CD8-positive, alpha-beta memory T cell (primary cell): Measurements from ENCODE around the gene RCOR3. TPM values are rescaled to one million over a fixed set of nuclear protein-coding genes. Genes with fewer than 3 reads are reported as not detected.
"Not testable (repeated sequence)": the region's sequence is repeated elsewhere in the genome, so short reads cannot be mapped to it uniquely, and the experiment has no call there.

ENCODE experiments used
- CTCF ChIA-PET: fragments of 350-600 bp; sonication (Branson Sonifier 250); formaldehyde crosslinking; loops from one replicate; lab custom pipeline; 2021; ENCODE audit warnings: antibody characterized with exemption; lab: Charles Lee
- POLR2A ChIA-PET: fragments of 350-600 bp; sonication (Branson Sonifier 250); formaldehyde crosslinking; loops from one replicate; lab custom pipeline; 2021; ENCODE audit warnings: antibody characterized with exemption; lab: Charles Lee
- DNase-seq, 5 donors: peaks; one replicate each; pipeline versions ENCODE4 v3.0.0 to v3.0.0-alpha.2; 2020 to 2022; ENCODE audit warnings: mixed read lengths in 1 of 5
- H3K27ac ChIP-seq: one replicate; pipeline ENCODE4 v1.7.0; 2013; ENCODE audit warnings: low read depth, mild to moderate bottlenecking, low read length, moderate library complexity
- H3K27me3 ChIP-seq: 2 replicates; pipeline ENCODE4 v1.7.0; 2013; ENCODE audit warnings: low read length, mild to moderate bottlenecking; ENCODE audit not compliant: insufficient read depth, poor library complexity, severe bottlenecking
- H3K36me3 ChIP-seq: 2 replicates; pipeline ENCODE4 v1.7.0; 2013; ENCODE audit warnings: mild to moderate bottlenecking, low read length, moderate library complexity; ENCODE audit not compliant: insufficient read depth
- H3K4me1 ChIP-seq: 2 replicates; pipeline ENCODE4 v1.7.0; 2013; ENCODE audit warnings: mild to moderate bottlenecking, low read length, moderate library complexity; ENCODE audit not compliant: insufficient read depth
- H3K4me3 ChIP-seq: 2 replicates; pipeline ENCODE4 v1.7.0; 2013; ENCODE audit warnings: mild to moderate bottlenecking, low read length
- H3K9me3 ChIP-seq: 2 replicates; pipeline ENCODE4 v1.7.0; 2013; ENCODE audit warnings: mild to moderate bottlenecking, low read length
- H3K27ac Mint-ChIP-seq, 8 donors: one replicate each; pipeline ENCODE4 v1.8.0; 2020 to 2021; ENCODE audit warnings: mixed read lengths in 8 of 8, mild to moderate bottlenecking in 6 of 8, inconsistent platforms in 3 of 8, moderate library complexity in 3 of 8
- H3K27me3 Mint-ChIP-seq, 2 donors: one replicate each; pipeline ENCODE4 v1.8.0; 2020 to 2021; ENCODE audit warnings: mixed read lengths in 2 of 2, mild to moderate bottlenecking in 1 of 2, moderate library complexity in 1 of 2
- H3K36me3 Mint-ChIP-seq, 3 donors: one replicate each; pipeline ENCODE4 v1.8.0; 2020 to 2021; ENCODE audit warnings: mixed read lengths in 3 of 3, inconsistent platforms in 1 of 3, mild to moderate bottlenecking in 1 of 3
- H3K4me1 Mint-ChIP-seq, 3 donors: one replicate each; pipeline ENCODE4 v1.8.0; 2020 to 2021; ENCODE audit warnings: mixed read lengths in 3 of 3, inconsistent platforms in 1 of 3, mild to moderate bottlenecking in 1 of 3
- H3K4me3 Mint-ChIP-seq, 7 donors: one replicate each; pipeline ENCODE4 v1.8.0; 2020 to 2021; ENCODE audit warnings: mixed read lengths in 7 of 7, mild to moderate bottlenecking in 6 of 7, moderate library complexity in 4 of 7, inconsistent platforms in 2 of 7
- H3K9me3 Mint-ChIP-seq, 5 donors: one replicate each; pipeline ENCODE4 v1.8.0; 2020 to 2022; ENCODE audit warnings: mixed read lengths in 5 of 5, mild to moderate bottlenecking in 3 of 5, moderate library complexity in 2 of 5, inconsistent platforms in 1 of 5
- polyA plus RNA-seq: library from polyadenylated mRNA; unstranded; fragments of 300-500 nt; fragmentation: Illumina TruSeq; gene quantifications from one replicate; pipeline ENCODE4 v1.2.3, GENCODE V29; 2021
- total RNA-seq, 2 experiments: library from RNA; stranded (reverse); gene quantifications; one replicate each; pipeline ENCODE4 v1.2.3, GENCODE V29; 2021

RCOR3 gene
- total and polyA plus RNA-seq, 3 experiments from 2014 or later = 25.6 to 36.4 (median 33.9) TPM

GRCh38 chr1:211228573-211229364 is 30.4 kb upstream of the RCOR3 start:
- Histone ChIP-seq H3K4me1 (peaks cover 15% of the 10 kb centered on the region), H3K4me3 (peak overlapping the region; percentile 20)
- H3K27me3 ChIP-seq, H3K36me3 Mint-ChIP-seq, H3K9me3 ChIP-seq, CTCF ChIA-PET, H3K27ac ChIP-seq, H3K27me3 Mint-ChIP-seq, H3K36me3 ChIP-seq, H3K9me3 Mint-ChIP-seq, POLR2A ChIA-PET: not testable (repeated sequence)
- DNase-seq = peak in 4 of 5 donors; percentile 17 to 73 (median 56)
- Mint-ChIP-seq H3K4me1 (peaks cover 20 to 21% (median 20%) of the 10 kb centered on the region in 3 donors), H3K4me3 (peak overlapping the region; percentile 57 to 87 (median 78)), H3K27ac (peak overlapping the region; percentile 18 to 96 (median 72))

DNA sequence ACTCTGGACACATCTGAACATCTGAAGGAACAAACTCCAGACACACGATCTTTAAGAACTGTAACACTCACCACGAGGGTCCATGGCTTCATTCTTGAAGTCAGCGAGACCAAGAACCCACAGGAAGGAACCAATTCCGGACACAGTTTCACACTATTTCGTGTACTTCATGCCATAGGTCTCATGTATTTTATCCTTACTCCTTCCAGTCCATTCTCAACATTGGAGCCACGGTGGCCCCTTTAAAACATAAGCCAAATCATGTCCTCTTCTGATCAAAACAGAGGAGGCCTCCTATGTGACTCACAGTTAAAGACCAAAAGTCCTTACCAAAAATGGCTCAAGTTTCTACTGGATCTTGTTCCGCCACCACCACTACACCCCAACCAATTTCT is 29.8 kb upstream of the RCOR3 start:
- Mint-ChIP-seq H3K9me3 (no peaks in the 10 kb centered on the region), H3K27me3 (no peaks in the 10 kb centered on the region), H3K4me1 (peaks cover 20 to 21% (median 20%) of the 10 kb centered on the region in 3 donors), H3K27ac (peak overlapping the region; percentile 18 to 96 (median 72)), H3K4me3 (peak overlapping the region; percentile 57 to 87 (median 78)), H3K36me3 (no peaks in the 10 kb centered on the region)
- no peak for DNase-seq
- no peak overlapping the region for H3K27ac ChIP-seq
- H3K27me3 ChIP-seq = no peaks in the 10 kb centered on the region
- POLR2A ChIA-PET = no interaction called here
- CTCF ChIA-PET = no interaction called here
- H3K4me3 ChIP-seq = peak overlapping the region; percentile 20
- no peaks in the 10 kb centered on the region for H3K36me3 ChIP-seq
- H3K4me1 ChIP-seq = peaks cover 15% of the 10 kb centered on the region
- H3K9me3 ChIP-seq = no peaks in the 10 kb centered on the region

DNA sequence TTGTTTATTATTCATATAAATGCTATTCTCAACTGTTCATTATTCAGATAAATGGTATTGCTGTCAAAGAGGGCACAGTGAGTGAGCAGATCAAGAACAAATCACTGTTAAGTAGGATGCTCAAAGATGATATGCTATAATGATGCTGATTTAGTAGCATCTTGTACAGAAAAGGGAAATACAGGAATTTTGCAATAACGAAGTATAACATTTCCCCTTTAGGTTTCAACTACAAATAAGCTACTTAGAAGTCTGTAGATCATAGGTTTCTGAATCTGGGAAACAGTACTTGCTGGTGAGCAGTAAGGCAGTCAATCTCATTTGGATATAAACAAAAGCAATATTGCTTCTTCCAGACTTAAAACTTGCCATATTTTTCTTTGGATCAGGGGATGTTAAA is 27.3 kb upstream of the RCOR3 start:
- DNase-seq = no peak
- Mint-ChIP-seq H3K4me1 (peaks cover 20 to 21% (median 20%) of the 10 kb centered on the region in 3 donors), H3K36me3 (no peaks in the 10 kb centered on the region), H3K9me3 (no peaks in the 10 kb centered on the region), H3K4me3 (no peak overlapping the region), H3K27me3 (no peaks in the 10 kb centered on the region), H3K27ac (peak overlapping the region in 1 of 8 donors; percentile 3)
- Histone ChIP-seq H3K4me3 (no peak overlapping the region), H3K36me3 (no peaks in the 10 kb centered on the region), H3K9me3 (no peaks in the 10 kb centered on the region), H3K4me1 (peaks cover 15% of the 10 kb centered on the region), H3K27me3 (no peaks in the 10 kb centered on the region), H3K27ac (no peak overlapping the region)
- POLR2A ChIA-PET = no interaction called here
- CTCF ChIA-PET = no interaction called here

DNA sequence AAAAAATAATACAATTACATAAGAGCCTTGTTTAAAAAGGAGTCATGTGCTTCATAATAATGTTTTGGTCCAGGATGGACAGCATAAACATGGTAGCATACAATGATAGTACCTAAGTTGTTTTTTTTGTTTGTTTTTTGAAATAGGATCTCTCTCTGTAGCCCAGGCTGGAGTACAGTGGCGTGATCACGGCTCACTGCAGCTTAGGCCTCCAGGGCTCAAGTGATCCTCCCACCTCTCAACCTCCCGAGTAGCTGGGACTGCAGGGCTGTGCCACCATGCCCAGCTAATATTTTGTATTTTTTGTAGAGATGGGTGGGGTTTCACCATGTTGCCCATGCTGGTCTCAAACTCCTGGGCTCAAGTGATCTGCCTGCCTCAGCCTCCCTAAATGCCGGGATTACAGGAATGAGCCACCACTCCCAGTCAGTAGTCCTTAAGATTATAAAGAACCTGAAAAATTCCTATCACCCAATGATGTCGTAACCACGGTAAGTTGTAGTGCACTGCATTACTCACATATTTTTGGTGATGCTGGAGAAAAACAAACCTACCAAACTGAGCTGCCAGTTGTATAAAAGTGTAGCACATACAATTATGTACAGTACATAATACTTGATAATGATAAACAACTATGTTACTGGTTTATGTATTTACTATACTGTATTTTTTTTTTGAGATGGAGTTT is 22.4 kb upstream of the RCOR3 start:
- Mint-ChIP-seq H3K36me3 (no peaks in the 10 kb centered on the region), H3K27ac (no peak overlapping the region), H3K4me1 (no peaks in the 10 kb centered on the region), H3K27me3 (no peaks in the 10 kb centered on the region), H3K4me3 (no peak overlapping the region), H3K9me3 (no peaks in the 10 kb centered on the region)
- no peak overlapping the region for H3K4me3 ChIP-seq
- H3K27me3 ChIP-seq = no peaks in the 10 kb centered on the region
- CTCF ChIA-PET = no interaction called here
- POLR2A ChIA-PET = no interaction called here
- no peaks in the 10 kb centered on the region for H3K36me3 ChIP-seq
- H3K4me1 ChIP-seq = no peaks in the 10 kb centered on the region
- no peak for DNase-seq
- no peaks in the 10 kb centered on the region for H3K9me3 ChIP-seq
- no peak overlapping the region for H3K27ac ChIP-seq

GRCh38 chr1:211237579-211237978 is 21.6 kb upstream of the RCOR3 start:
- no peaks in the 10 kb centered on the region for H3K27me3 ChIP-seq
- H3K4me1 ChIP-seq = no peaks in the 10 kb centered on the region
- no peak overlapping the region for H3K27ac ChIP-seq
- Mint-ChIP-seq H3K27me3 (peaks cover 0 to 5% of the 10 kb centered on the region in 2 donors), H3K4me1 (no peaks in the 10 kb centered on the region), H3K27ac (no peak overlapping the region), H3K9me3 (no peaks in the 10 kb centered on the region), H3K4me3 (no peak overlapping the region), H3K36me3 (no peaks in the 10 kb centered on the region)
- ChIA-PET CTCF (no interaction called here), POLR2A (no interaction called here)
- no peaks in the 10 kb centered on the region for H3K36me3 ChIP-seq
- no peak for DNase-seq
- H3K9me3 ChIP-seq = no peaks in the 10 kb centered on the region
- H3K4me3 ChIP-seq = no peak overlapping the region

DNA sequence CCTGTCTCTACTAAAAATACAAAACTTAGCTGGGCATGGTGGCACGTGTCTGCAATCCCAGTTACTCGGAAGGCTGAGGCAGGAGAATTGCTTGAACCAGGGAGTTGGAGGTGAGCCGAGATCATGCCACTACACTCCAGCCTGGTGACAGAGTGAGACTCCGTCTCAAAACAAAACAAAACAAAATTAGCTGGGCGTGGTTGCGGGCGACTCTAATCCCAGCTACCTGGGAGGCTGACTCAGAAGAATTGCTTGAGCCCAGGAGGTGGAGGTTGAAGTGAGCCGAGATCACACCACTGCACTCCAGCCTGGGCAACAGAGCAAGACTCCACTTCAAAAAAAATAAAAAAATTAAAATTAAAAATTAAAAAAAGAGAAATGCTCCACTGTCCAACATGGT is 18.6 kb upstream of the RCOR3 start:
- peaks cover 10 to 17% of the 10 kb centered on the region in 2 donors for H3K27me3 Mint-ChIP-seq
- DNase-seq, H3K27ac Mint-ChIP-seq, H3K4me1 Mint-ChIP-seq, POLR2A ChIA-PET, H3K36me3 Mint-ChIP-seq, H3K27ac ChIP-seq, H3K4me3 Mint-ChIP-seq, H3K4me1 ChIP-seq, H3K27me3 ChIP-seq, H3K9me3 Mint-ChIP-seq, H3K36me3 ChIP-seq, H3K4me3 ChIP-seq, H3K9me3 ChIP-seq: not testable (repeated sequence)
- CTCF ChIA-PET = interaction anchor here (1.0 kb wide), 1 partner anchor 39 kb away, joined by 3 read pairs; no protein-coding TSS in a partner anchor

DNA sequence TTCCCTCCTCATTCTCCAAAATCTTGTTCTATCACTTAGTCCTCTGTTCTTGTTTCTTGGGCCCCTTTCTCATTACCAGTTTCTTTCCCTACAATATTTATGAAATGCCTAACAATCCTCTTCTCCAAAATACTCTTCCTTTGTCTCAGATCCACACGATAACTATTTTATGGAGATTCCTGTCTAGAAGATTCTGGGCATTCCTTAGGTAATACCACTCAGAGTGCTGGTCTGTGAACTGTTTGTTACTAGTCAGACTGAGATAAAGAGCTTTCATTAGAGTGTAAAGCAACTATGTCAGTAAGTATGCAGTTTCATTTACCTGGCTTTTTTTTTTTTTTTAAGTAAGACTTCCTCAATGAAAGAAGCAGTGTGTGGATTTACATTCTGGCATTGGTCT is 18.1 kb upstream of the RCOR3 start:
- Histone ChIP-seq H3K4me3 (no peak overlapping the region), H3K9me3 (no peaks in the 10 kb centered on the region), H3K27me3 (no peaks in the 10 kb centered on the region), H3K4me1 (no peaks in the 10 kb centered on the region), H3K27ac (no peak overlapping the region), H3K36me3 (no peaks in the 10 kb centered on the region)
- no peaks in the 10 kb centered on the region for H3K4me1 Mint-ChIP-seq
- DNase-seq = no peak
- H3K27me3 Mint-ChIP-seq = peaks cover 10 to 17% of the 10 kb centered on the region in 2 donors
- no peaks in the 10 kb centered on the region for H3K36me3 Mint-ChIP-seq
- H3K9me3 Mint-ChIP-seq = no peaks in the 10 kb centered on the region
- POLR2A ChIA-PET = no interaction called here
- CTCF ChIA-PET = interaction anchor here (1.0 kb wide), 1 partner anchor 39 kb away, joined by 3 read pairs; no protein-coding TSS in a partner anchor
- no peak overlapping the region for H3K27ac Mint-ChIP-seq
- H3K4me3 Mint-ChIP-seq = no peak overlapping the region

DNA sequence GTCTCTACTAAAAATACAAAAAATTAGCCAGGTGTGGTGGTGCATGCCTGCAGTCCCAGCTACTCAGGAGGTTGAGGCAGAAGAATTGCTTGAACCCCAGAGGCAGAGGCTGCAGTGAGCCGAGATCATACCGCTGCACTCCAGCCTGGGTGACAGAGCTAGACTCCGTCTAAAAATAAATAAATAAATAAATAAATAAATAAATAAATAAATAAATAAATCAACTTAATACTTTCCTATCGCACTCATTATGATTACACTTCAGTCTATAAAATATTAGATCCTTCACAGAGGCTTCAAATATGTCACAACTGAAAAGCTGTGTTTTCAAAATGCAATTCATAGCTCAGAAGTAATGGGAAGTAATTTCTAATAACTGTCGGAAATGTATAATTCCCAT is 15.5 kb upstream of the RCOR3 start:
- H3K9me3 ChIP-seq, H3K27ac ChIP-seq, H3K36me3 ChIP-seq, H3K4me1 Mint-ChIP-seq, H3K4me3 Mint-ChIP-seq, H3K36me3 Mint-ChIP-seq, H3K9me3 Mint-ChIP-seq, H3K27me3 ChIP-seq, DNase-seq, H3K4me1 ChIP-seq, POLR2A ChIA-PET, H3K27ac Mint-ChIP-seq, H3K4me3 ChIP-seq: not testable (repeated sequence)
- CTCF ChIA-PET = interaction anchor here (1.3 to 1.5 kb wide), 2 partner anchors 13 to 17 kb away, joined by 3 to 4 read pairs; no protein-coding TSS in a partner anchor
- H3K27me3 Mint-ChIP-seq = peaks cover 11 to 17% of the 10 kb centered on the region in 2 donors
